Activated CD8-positive, alpha-beta memory T cell treated with anti-CD3 and anti-CD28 coated beads for 48 hours (primary cell): Measurements from ENCODE around the gene HNRNPLL.
A peak's percentile ranks its signal among the peaks of the same experiment; 100 is the strongest.

Source experiments
- DNase-seq, 3 experiments: peaks; one replicate each; pipeline ENCODE4 v3.0.0-alpha.2; 2020; ENCODE audit warnings: low read depth in 2 of 3, low spot score in 2 of 3

HNRNPLL gene

GRCh38 chr2:38533757-38534545 is 68.8 kb downstream of the HNRNPLL start:
- no peak for DNase-seq

- no peak for DNase-seq
Measured at GRCh38 chr2:38533180-38533579, 69.5 kb downstream of the HNRNPLL start.

- DNase-seq = no peak
Measured at GRCh38 chr2:38532366-38532765, 70.4 kb downstream of the HNRNPLL start.

- DNase-seq = no peak
Measured at GRCh38 chr2:38529208-38529607, 73.5 kb downstream of the HNRNPLL start.

DNA sequence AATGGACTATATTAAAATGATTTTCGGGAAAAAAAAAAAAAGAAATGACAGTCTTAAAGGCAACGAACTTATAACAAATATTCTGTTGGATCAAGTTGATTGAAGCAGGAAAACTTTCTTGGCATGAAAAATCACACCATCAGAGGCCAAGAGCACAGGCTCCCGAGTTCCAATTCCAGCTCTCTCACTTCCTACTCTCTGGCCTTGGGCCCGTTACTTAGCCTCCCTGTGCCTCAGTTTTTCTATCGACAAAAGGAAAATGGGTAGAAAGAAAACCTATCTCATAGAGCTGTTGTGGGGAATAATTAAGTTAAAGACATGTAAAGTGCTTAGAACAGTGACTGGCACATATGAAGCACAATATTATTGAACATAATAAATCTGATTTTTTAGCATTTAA is 74.2 kb downstream of the HNRNPLL start:
- no peak for DNase-seq

- DNase-seq = peak in 2 of 3 experiments; percentile 29 to 50
Measured at GRCh38 chr2:38528008-38528442, 74.7 kb downstream of the HNRNPLL start.

GRCh38 chr2:38527338-38528007 is 75.3 kb downstream of the HNRNPLL start:
- no peak for DNase-seq

GRCh38 chr2:38526195-38526594 is 76.5 kb downstream of the HNRNPLL start:
- DNase-seq = no peak

DNA sequence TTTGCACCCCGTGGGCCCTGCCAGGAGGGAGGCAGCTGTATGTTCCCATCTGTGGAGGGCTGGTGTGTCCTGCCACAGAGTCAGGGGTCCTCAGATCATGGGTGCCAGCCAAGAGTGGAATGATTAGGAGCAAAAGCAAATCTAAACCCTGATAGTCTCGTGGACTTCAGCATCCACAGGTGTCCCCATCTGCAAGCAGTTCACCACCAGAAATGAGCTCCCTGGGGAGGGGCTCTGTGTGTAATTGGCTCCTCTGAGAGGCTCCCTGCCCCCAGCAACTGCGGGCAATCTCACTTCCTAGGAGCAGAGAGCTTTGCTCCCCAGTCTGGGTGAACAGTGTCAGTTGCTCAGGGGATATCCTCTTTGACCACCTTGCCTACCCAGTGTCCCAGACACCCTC is 78.1 kb downstream of the HNRNPLL start:
- no peak for DNase-seq

- no peak for DNase-seq
Measured at GRCh38 chr2:38523728-38524437, 78.8 kb downstream of the HNRNPLL start.

DNA sequence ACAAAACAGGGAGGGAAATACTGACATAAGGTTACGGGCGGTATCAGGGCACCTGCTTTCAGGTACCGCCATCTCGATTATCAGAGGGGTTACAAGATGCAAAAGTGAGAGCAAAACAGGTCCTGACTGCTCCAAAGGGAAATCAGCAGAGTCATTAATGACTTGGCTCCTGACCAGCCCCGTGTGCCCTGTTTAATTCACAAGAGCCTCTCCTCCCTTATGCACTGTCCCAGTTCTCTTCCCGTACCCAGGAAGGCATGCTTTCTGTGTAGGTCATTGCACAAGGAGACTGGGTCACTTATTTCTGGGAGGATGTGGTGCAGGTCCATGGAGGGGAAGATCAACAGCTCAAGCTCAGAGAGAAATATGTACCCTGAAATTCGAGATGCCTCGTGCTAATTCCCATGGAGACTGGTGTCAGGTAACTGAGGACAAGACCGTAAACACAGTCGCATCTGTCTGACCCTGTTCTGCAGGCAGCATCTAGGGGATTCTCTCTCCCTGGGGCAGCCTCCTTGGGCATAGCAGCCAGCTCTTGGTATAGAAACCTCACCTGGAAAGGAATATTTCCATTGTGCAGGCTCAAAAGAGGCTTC is 79.9 kb downstream of the HNRNPLL start:
- no peak for DNase-seq

DNA sequence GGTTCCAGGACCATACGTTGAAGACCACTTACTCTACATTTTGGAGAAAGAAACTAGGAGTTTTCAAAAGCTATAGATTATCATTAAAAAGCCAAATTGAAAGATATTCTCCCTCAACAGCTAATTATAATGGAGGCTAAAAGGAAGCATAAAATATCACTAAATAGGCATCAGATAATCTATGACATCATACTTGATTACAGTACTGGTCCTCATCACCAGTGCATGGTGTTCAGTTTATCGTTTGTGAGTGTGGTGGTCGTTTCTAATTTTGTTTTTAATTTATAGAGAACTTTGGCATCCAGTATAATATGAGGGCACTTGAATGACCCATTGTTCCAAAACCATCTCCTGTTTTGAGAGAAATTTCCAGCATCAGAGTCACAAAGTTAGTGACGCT is 80.9 kb downstream of the HNRNPLL start:
- DNase-seq = no peak

GRCh38 chr2:38517284-38517683 is 85.4 kb downstream of the HNRNPLL start:
- no peak for DNase-seq

- no peak for DNase-seq
Measured at GRCh38 chr2:38516526-38516925, 86.2 kb downstream of the HNRNPLL start.

DNA sequence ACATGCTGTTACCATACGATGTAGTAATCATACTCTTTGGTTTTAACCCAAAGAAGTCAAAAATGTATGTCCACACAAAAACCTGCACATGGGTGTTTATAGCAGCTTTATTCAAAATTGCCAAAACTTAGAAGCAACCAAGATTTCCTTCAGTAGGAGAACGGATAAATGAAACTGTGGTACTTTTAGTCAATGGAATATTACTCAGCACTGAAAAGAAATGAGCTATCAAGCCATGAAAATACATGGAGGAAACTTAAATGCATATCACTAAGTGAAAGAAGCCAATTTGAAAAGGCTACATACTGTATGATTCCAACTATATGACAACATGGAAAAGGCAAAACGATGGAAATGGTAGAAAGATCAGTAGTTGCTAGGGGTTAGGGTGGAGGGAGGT is 86.6 kb downstream of the HNRNPLL start:
- no peak for DNase-seq

GRCh38 chr2:38515155-38516074 is 87.3 kb downstream of the HNRNPLL start:
- DNase-seq = no peak

GRCh38 chr2:38514603-38515154 is 88.0 kb downstream of the HNRNPLL start:
- no peak for DNase-seq

DNA sequence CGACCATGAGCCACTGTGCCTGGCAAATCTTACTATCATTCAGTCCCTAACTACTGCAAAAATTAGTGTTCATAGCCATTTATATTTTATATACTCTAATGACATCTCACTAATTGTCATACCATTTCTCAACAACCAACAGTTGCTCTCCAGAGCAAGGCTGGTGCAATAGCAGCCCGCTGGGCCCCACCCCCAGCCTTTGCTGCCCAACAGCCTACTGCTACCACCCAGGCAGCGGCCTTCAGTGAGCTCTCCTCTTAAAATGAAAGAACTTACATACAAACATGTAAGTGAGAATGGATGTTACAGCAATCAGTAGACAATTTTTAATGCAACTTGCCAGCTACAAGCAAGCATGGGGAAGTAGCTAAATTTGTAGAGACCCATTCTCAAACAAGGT is 90.5 kb downstream of the HNRNPLL start:
- no peak for DNase-seq
